ENCODE measurements around the gene SAMD4B.

The SAMD4B gene

DNA sequence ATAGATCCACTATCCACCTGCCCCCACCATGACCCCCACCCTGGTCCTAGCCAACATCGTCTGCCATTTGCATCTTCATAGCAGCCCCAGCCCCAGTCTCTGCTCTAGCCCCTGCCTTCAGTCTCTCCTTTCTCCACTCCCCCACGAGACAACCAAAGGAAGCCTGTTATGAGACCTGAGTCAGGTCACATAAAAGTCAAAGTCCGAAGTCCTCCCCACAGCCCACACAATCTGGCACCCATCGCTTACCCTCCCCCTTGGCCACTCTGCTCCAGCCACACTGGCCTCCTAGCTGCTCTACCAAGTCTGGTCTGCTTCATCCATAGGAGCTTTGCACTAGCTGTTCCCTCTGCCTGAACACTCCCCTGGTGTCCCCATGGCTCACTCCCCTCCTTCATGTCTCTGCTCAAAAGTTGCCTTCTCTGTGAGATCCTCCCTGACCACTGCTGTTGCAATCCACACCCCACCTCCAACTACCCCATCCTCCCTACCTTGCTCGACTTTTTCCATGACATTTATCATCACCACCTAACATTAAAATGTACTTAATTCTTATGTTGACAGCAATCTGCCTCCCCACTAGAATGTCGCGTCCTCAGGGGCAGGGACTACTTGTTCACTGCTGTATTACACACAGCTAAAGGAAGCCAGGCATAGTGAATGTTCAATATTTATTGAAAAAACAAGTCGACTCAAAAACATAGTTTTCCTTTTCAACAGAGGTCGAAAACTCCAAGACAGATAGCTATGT lies 69.0 kb downstream of the SAMD4B start:
- Histone ChIP-seq H3K4me3 (ENCODE audit: low read length) (peak overlapping the region; percentile 92; the same call in 1 of the 2 replicates), H3K4me1 (ENCODE audit: insufficient read depth, low read length) (peaks cover 21% of the 10 kb centered on the region)

DNA sequence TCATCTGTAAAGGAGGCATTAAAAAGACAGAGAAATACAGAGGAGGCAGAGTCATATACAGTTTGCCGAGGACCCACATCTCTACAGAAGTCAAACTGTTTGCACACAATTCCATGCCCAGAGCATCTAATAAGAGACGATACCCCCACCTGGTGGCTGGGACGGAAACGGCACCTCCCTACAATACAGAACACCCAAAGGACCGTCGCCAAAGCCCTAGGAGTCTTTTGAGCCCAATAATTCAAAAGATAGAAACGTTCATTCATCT lies 69.5 kb downstream of the SAMD4B start:
- no peaks in the 10 kb centered on the region for H3K9me3 ChIP-seq (ENCODE audit: insufficient read depth, low read depth, low read length)
- peak overlapping the region; percentile 71 for H3K4me3 ChIP-seq (ENCODE audit: low read length)
- H3K27me3 ChIP-seq (ENCODE audit: insufficient read depth, low read length), result no peaks in the 10 kb centered on the region; the same call in 1 of the 2 replicates
- peak overlapping the region; percentile 10 for H3K27ac ChIP-seq (ENCODE audit: low read length)
- H3K36me3 ChIP-seq (ENCODE audit: insufficient read depth, low read depth, low read length), result peaks cover 22% of the 10 kb centered on the region
- H3K9ac ChIP-seq (ENCODE audit: low read depth, low read length), result peak overlapping the region; percentile 35; the same call in 1 of the 2 replicates
- H3K4me1 ChIP-seq (ENCODE audit: insufficient read depth, low read length), result peaks cover 21% of the 10 kb centered on the region

More for the DNA sequence above, 69.0 kb downstream of the SAMD4B start:
- Histone ChIP-seq H3K27me3 (ENCODE audit: insufficient read depth, low read length) (no peaks in the 10 kb centered on the region; the same call in 1 of the 2 replicates), H3K36me3 (ENCODE audit: insufficient read depth, low read depth, low read length) (peaks cover 17% of the 10 kb centered on the region), H3K27ac (ENCODE audit: low read length) (peak overlapping the region; percentile 10), H3K9ac (ENCODE audit: low read depth, low read length) (peak overlapping the region; percentile 33; the same call in 1 of the 2 replicates), H3K9me3 (ENCODE audit: insufficient read depth, low read depth, low read length) (no peaks in the 10 kb centered on the region)

DNA sequence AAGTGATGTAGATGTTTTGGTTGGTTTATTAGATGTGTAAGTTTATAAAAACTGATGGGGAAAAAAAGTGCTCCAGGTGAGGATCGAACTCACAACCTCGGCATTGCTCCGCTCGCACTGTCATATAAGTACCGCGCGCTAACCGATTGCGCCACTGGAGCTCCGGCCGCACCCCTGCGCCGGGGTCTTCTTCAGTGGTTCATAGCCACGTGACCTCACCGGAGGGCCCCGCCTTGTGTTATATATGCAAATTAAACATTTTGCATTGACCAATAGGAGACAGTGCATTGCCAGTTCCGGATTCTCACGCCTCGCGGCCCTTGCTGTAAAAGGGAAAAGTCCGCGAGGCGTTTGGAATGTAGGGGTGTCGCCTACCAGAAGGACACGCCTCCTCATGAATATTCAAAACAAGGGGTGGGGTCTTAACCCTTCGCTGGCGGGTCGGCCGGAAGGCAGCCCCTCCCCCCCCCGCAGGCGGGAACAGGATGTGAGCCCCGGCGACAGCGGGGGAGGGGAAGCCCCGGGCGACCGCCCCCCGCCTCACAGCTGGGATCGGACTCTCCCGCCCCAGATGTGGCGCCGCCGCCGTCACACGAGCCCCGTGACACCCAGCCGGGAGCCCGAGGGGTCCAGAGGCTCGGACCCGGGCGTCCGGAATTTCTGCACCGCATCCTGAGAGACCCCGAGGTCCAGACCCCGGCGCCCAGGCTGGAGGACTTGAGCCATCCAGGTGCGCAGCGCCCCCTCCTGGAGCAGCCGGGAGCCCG lies 70.1 kb downstream of the SAMD4B start, which contains the start of gene PLEKHG2:
Gene PLEKHG2 (plus strand): TSS at position 570 of the 767 bp plus-strand sequence. CDS start 1,418 bp downstream, outside the sequence.
- Histone ChIP-seq H3K36me3 (ENCODE audit: insufficient read depth, low read depth, low read length) (peaks cover 27% of the 10 kb centered on the region), H3K27ac (ENCODE audit: low read length) (peak within 1 kb of the TSS; percentile 80), H3K27me3 (ENCODE audit: insufficient read depth, low read length) (no peaks in the 10 kb centered on the region; the same call in 1 of the 2 replicates), H3K4me1 (ENCODE audit: insufficient read depth, low read length) (peaks cover 21% of the 10 kb centered on the region), H3K9ac (ENCODE audit: low read depth, low read length) (peak within 1 kb of the TSS; percentile 99), H3K9me3 (ENCODE audit: insufficient read depth, low read depth, low read length) (no peaks in the 10 kb centered on the region), H3K4me3 (ENCODE audit: low read length) (peak within 1 kb of the TSS; percentile 93)

DNA sequence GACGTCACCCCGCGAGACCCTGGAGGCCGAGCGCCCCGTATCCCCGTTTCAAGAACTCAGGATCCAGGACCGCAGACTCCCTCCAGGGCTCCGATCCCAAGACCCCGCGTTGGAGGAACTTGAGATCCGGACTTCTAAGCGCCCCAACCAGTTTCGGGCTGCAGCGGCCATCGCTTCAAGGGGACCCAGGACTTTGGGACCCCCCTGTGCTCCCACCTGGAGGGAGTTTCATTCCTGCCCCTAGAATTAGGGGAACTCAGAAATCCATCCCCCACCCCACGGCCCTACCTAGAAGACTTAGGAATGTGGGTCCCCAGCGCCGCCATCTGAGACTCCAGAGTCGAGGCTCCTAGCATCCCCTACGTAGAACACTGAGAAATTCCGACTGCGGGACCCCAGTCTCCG lies 70.6 kb downstream of the SAMD4B start:
- Histone ChIP-seq H3K27ac (ENCODE audit: low read length) (peak overlapping the region; percentile 80), H3K9ac (ENCODE audit: low read depth, low read length) (peak overlapping the region; percentile 99), H3K4me3 (ENCODE audit: low read length) (peak overlapping the region; percentile 93), H3K4me1 (ENCODE audit: insufficient read depth, low read length) (peaks cover 21% of the 10 kb centered on the region), H3K36me3 (ENCODE audit: insufficient read depth, low read depth, low read length) (peaks cover 30% of the 10 kb centered on the region), H3K27me3 (ENCODE audit: insufficient read depth, low read length) (no peaks in the 10 kb centered on the region), H3K9me3 (ENCODE audit: insufficient read depth, low read depth, low read length) (no peaks in the 10 kb centered on the region)

DNA sequence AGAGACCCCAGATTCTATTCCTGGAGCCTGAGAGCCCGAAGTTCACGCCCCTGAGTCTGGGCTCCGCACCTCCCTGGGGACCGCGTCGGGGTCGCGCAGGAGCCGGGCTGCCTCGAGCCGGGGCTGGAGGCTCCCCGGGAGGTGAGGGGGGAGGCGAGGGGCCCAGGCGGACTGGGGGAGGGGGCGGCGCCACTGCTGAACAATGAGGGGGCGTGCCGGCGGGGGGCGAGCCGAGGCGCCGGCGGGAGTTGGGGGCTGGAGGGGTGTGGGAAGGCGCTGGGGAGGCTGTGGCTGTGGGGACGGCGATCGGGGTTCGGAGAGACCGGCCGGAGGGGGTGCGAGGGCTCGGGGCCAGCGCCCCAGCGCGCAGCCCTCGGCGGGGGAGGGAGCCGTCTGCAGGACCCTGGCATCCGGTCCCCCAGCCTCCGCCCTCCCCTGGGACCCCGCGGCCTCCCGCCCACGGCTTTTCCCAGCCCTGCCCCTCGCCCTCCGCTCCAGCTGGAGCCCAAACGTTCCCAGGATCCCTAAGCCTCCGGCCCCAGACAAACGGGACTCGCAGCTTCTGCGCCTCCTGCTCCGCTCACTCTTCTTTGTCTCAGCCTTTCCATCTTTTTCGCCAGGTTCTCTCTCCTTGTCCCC lies 71.2 kb downstream of the SAMD4B start:
- peaks cover 21% of the 10 kb centered on the region for H3K4me1 ChIP-seq (ENCODE audit: insufficient read depth, low read length)
- H3K36me3 ChIP-seq (ENCODE audit: insufficient read depth, low read depth, low read length), result peaks cover 31% of the 10 kb centered on the region
- no peaks in the 10 kb centered on the region for H3K27me3 ChIP-seq (ENCODE audit: insufficient read depth, low read length)
- peak overlapping the region; percentile 80 for H3K27ac ChIP-seq (ENCODE audit: low read length)
- H3K9ac ChIP-seq (ENCODE audit: low read depth, low read length), result peak overlapping the region; percentile 99
- peak overlapping the region; percentile 93 for H3K4me3 ChIP-seq (ENCODE audit: low read length)
- H3K9me3 ChIP-seq (ENCODE audit: insufficient read depth, low read depth, low read length), result no peaks in the 10 kb centered on the region

DNA sequence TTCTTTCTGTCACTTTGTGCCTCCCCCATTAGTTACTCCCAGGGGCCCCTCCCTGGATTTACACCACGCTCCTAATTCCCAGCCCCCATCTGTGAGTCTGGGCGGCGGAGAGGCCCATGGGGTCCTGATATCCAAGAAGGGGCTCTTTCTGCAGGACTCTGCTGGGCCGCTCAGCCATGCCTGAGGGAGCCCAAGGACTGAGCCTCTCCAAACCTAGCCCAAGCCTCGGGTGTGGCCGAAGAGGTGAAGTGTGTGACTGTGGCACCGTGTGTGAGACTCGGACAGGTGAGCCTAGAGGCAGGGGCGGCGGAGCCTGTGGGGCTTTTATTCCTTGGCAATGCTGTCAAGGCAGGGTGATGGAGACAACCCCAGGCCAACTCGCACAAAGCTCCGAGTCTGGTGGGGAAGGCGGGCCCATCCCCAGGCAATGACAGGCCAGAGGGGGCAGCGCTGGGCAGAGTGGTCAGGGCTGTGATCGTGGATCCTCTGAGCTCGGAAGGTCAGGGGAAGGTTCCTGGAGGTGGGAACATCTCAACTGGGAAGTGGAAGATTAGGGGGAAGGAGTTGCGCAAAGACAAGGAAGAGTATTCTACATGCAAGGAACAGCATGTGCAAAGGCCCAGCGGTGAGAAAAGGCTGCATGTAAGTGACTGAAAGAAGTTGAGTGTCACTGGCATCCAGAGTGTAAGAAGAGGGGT lies 71.8 kb downstream of the SAMD4B start:
- H3K9me3 ChIP-seq (ENCODE audit: insufficient read depth, low read depth, low read length), result no peaks in the 10 kb centered on the region
- H3K27me3 ChIP-seq (ENCODE audit: insufficient read depth, low read length), result no peaks in the 10 kb centered on the region
- H3K9ac ChIP-seq (ENCODE audit: low read depth, low read length), result peak overlapping the region; percentile 99
- H3K27ac ChIP-seq (ENCODE audit: low read length), result peak overlapping the region; percentile 40
- peaks cover 16% of the 10 kb centered on the region for H3K4me1 ChIP-seq (ENCODE audit: insufficient read depth, low read length)
- peak overlapping the region; percentile 93 for H3K4me3 ChIP-seq (ENCODE audit: low read length)
- peaks cover 33% of the 10 kb centered on the region for H3K36me3 ChIP-seq (ENCODE audit: insufficient read depth, low read depth, low read length)

DNA sequence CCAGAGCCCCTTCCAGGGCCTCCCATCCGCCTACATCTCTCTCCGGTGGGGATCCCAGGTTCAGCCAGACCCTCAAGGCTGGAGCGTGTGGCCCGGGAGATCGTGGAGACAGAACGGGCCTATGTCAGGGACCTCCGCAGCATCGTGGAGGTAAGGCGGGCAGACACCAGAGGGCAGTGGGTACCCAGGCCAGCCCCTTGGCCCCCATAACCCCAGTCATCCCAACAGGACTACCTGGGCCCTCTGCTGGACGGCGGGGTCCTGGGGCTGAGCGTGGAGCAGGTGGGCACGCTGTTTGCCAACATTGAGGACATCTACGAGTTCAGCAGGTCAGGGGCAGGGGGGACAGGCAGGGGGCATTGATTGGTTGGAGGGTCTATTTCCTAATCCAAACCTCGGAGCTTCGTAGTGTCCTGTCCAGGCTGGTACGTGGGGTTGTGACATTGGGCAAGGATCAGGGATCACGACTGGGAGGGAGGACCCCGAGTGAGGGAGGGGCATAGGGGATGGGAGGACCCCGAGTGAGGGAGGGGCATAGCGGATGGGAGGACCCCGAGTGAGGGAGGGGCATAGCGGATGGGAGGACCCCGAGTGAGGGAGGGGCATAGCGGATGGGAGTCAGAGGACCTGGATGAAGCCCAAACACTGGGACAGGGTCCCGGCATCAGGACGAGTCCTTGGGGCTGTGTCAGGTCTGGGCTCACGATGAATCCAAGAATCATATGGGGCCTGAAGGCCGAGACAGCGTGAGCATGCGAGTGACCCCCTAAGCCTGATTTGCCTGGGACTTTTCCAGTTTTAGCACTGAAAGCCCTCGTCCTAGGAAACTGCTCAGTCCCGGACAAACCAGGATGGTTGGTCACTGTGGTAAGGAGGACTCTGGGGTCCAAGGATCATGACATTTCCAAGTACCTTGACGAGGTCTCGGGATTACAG lies 73.2 kb downstream of the SAMD4B start:
- Histone ChIP-seq H3K36me3 (ENCODE audit: insufficient read depth, low read depth, low read length) (peaks cover 44% of the 10 kb centered on the region), H3K4me3 (ENCODE audit: low read length) (peak overlapping the region; percentile 93; the same call in 1 of the 2 replicates), H3K9me3 (ENCODE audit: insufficient read depth, low read depth, low read length) (no peaks in the 10 kb centered on the region), H3K4me1 (ENCODE audit: insufficient read depth, low read length) (peaks cover 16% of the 10 kb centered on the region), H3K9ac (ENCODE audit: low read depth, low read length) (peak overlapping the region; percentile 99; the same call in 1 of the 2 replicates), H3K27ac (ENCODE audit: low read length) (no peak overlapping the region), H3K27me3 (ENCODE audit: insufficient read depth, low read length) (no peaks in the 10 kb centered on the region)

DNA sequence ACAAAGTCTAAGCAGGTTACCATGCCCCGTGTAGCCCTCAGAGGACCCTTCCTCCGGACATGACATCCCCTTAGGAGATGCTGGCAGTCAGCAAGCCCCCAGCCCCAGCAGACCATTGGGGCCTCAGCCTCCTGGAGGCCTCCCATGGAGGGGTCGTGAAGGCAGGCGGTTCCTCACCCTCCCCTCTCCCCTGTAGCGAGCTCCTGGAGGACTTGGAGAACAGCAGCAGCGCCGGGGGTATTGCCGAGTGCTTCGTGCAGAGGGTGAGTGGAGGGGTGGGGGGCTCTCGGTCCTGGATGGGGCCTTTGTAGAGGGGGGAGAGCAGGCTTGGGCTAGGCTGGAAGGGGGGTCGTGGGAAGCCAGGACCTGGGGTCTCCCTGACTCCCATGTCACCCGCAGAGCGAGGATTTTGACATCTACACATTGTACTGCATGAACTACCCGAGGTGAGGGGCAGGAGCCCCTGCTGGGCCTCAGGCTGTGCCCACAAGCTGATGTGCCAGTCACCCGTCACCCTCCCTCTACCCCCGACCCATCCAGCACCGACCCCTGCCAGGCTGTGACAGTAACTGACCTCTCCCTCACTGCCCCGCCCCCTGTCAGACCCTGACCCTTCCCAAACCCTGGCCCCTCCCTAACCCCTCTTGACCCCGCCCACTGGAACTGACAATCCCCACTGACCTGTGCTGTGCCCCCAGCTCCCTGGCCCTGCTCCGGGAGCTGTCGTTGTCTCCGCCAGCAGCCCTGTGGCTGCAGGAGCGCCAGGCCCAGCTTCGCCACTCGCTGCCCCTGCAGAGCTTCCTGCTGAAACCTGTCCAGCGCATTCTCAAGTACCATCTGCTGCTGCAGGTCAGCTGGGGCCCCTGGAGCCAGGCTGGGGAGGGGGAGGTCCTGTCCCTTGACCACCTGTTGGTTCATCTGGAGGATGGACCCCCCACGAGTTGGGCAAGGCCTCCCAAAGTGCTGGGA lies 74.2 kb downstream of the SAMD4B start:
- H3K27ac ChIP-seq (ENCODE audit: low read length), result no peak overlapping the region
- no peaks in the 10 kb centered on the region for H3K27me3 ChIP-seq (ENCODE audit: insufficient read depth, low read length)
- no peaks in the 10 kb centered on the region for H3K9me3 ChIP-seq (ENCODE audit: insufficient read depth, low read depth, low read length)
- H3K4me1 ChIP-seq (ENCODE audit: insufficient read depth, low read length), result peaks cover 6% of the 10 kb centered on the region
- H3K36me3 ChIP-seq (ENCODE audit: insufficient read depth, low read depth, low read length), result peaks cover 54% of the 10 kb centered on the region
- no peak overlapping the region for H3K9ac ChIP-seq (ENCODE audit: low read depth, low read length)
- H3K4me3 ChIP-seq (ENCODE audit: low read length), result no peak overlapping the region

DNA sequence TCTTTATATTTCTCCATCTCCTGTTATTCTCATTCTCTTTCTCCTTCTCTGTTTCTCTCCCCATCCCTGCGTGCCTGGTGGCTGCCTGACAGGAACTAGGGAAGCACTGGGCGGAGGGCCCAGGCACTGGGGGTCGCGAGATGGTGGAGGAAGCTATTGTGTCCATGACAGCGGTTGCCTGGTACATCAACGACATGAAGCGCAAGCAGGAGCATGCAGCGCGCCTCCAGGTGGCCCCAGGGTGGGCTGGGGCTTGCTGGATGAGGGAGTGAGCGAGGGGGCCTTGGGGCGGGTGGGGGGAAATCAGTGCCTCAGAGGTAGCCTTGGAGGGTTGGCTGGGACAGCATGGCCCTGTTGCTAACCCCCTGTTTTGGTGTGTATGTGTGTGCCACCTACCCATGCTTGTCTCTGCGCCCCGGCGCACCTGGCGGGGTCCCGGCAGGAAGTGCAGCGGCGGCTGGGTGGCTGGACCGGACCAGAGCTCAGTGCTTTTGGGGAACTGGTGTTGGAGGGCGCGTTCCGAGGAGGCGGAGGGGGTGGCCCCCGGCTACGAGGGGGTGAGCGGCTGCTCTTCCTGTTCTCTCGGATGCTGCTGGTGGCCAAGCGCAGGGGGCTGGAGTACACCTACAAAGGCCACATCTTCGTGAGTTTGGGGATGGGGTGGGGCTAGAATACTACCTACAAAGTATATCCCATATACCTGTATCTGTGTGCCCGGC lies 75.4 kb downstream of the SAMD4B start:
- Histone ChIP-seq H3K4me1 (ENCODE audit: insufficient read depth, low read length) (peaks cover 4% of the 10 kb centered on the region; the same call in 1 of the 2 replicates), H3K4me3 (ENCODE audit: low read length) (no peak overlapping the region), H3K27me3 (ENCODE audit: insufficient read depth, low read length) (no peaks in the 10 kb centered on the region), H3K9me3 (ENCODE audit: insufficient read depth, low read depth, low read length) (no peaks in the 10 kb centered on the region), H3K9ac (ENCODE audit: low read depth, low read length) (no peak overlapping the region), H3K27ac (ENCODE audit: low read length) (no peak overlapping the region), H3K36me3 (ENCODE audit: insufficient read depth, low read depth, low read length) (peaks cover 63% of the 10 kb centered on the region)

All from iPS-20b (cell line).